Vagina (tissue), 2 donors: ENCODE measurements around the gene AKR1A1.

Source experiments
- CTCF ChIP-seq, 3 experiments: fragments of 450-650 bp in 2 of 3; fragments of 200-600 bp in 1 of 3; sonication (generic) in 1 of 3; IDR thresholded peaks; one replicate each; pipeline ENCODE4 v1.5.1; 2017 to 2019; ENCODE audit warnings: antibody characterized with exemption in 3 of 3, mild to moderate bottlenecking in 2 of 3, moderate library complexity in 2 of 3
- POLR2AphosphoS5 ChIP-seq, 2 donors: sonication (generic); formaldehyde crosslinking; IDR thresholded peaks; one replicate each; pipeline ENCODE4 v1.9.0; 2017; ENCODE audit warnings: antibody characterized with exemption in 2 of 2, mild to moderate bottlenecking in 2 of 2, low read depth in 1 of 2; ENCODE audit not compliant: insufficient read depth in 1 of 2

- TF ChIP-seq CTCF (IDR thresholded peaks at IDR 0.05) = no peak
- TF ChIP-seq POLR2AphosphoS5 (IDR thresholded peaks at IDR 0.05; ENCODE audit: insufficient read depth in 1 of 2, low read depth in 1 of 2) = no peak
These were observed 60.1 kb downstream of the AKR1A1 start for GRCh38 chr1:45610589-45611226.
